Measurements from ENCODE around the gene FGF19.
"Not testable (repeated sequence)": the region's sequence is repeated elsewhere in the genome, so short reads cannot be mapped to it uniquely, and the experiment has no call there.

Gene FGF19

GRCh38 chr11:69695581-69695980 lies 8.2 kb downstream of the FGF19 start:
- no peak for DNase-seq

- DNase-seq, result no peak
Measured at GRCh38 chr11:69694781-69695180, 9.0 kb downstream of the FGF19 start.

- DNase-seq, result no peak
Measured at GRCh38 chr11:69692422-69692821, 11.4 kb downstream of the FGF19 start.

- no peak for DNase-seq
Measured at GRCh38 chr11:69691463-69691862, 12.4 kb downstream of the FGF19 start.

- DNase-seq, result no peak
Measured at GRCh38 chr11:69689484-69690319, 14.1 kb downstream of the FGF19 start.

- DNase-seq, result not testable (repeated sequence)
Measured at GRCh38 chr11:69687969-69688771, 15.7 kb downstream of the FGF19 start.

- no peak for DNase-seq
Measured at GRCh38 chr11:69686856-69687255, 17.0 kb downstream of the FGF19 start.

GRCh38 chr11:69686452-69686851 lies 17.4 kb downstream of the FGF19 start:
- DNase-seq, result no peak

- DNase-seq, result no peak
Measured at GRCh38 chr11:69685348-69685747, 18.5 kb downstream of the FGF19 start.

- DNase-seq, result no peak
Measured at GRCh38 chr11:69684651-69685050, 19.2 kb downstream of the FGF19 start.

- no peak for DNase-seq
Measured at GRCh38 chr11:69683764-69684333, 20.0 kb downstream of the FGF19 start.

- DNase-seq, result no peak
Measured at GRCh38 chr11:69682681-69683326, 21.0 kb downstream of the FGF19 start.

- DNase-seq, result no peak
Measured at GRCh38 chr11:69682221-69682620, 21.6 kb downstream of the FGF19 start.

- DNase-seq, result no peak
Measured at GRCh38 chr11:69680688-69681087, 23.1 kb downstream of the FGF19 start.

- DNase-seq, result no peak
Measured at GRCh38 chr11:69677749-69678148, 26.1 kb downstream of the FGF19 start.

- DNase-seq, result peak; percentile 97
Measured at GRCh38 chr11:69674886-69675714, 28.7 kb downstream of the FGF19 start, which contains the start of gene LTO1. Gene LTO1, minus strand, starts transcription at chr11:69675353. Its CDS starts 114 bp downstream, at chr11:69675239.

- peak; percentile 65 for DNase-seq
Measured at GRCh38 chr11:69674267-69674885, 29.4 kb downstream of the FGF19 start.

GRCh38 chr11:69671734-69672465 lies 31.9 kb downstream of the FGF19 start:
- no peak for DNase-seq

GRCh38 chr11:69670158-69670845 lies 33.5 kb downstream of the FGF19 start:
- DNase-seq, result peak; percentile 79

GRCh38 chr11:69669486-69669885 lies 34.3 kb downstream of the FGF19 start:
- no peak for DNase-seq

Data from hematopoietic multipotent progenitor cell treated with erythropoietin and hydrocortisone succinate and interleukin-3 and kit ligand, for 4 days (in vitro differentiated cells).